Heart left ventricle (tissue), 16 donors: ENCODE results near the gene TSPAN33. TPM values are rescaled to one million over a fixed set of nuclear protein-coding genes. Genes with fewer than 3 reads are reported as not detected.

Experiments used
- ATAC-seq, 4 donors: fragments of 200-7000 bp; cut with Tn5 transposase; one replicate each; pipeline ENCODE4 v1.9.1; 2020 to 2022; ENCODE audit warnings: moderate library complexity in 4 of 4, mild to moderate bottlenecking in 3 of 4, moderate number of reproducible peaks in 1 of 4
- DNase-seq, 5 donors: peaks; one replicate each; pipeline ENCODE4 v3.0.0-alpha.2; 2020
- H3K27ac ChIP-seq, 12 donors: fragments of 200-600 bp; sonication (generic) in 4 of 12; one replicate each; pipeline versions ENCODE4 v1.5.0 to v1.8.0; 2016 to 2022; ENCODE audit warnings: mild to moderate bottlenecking in 2 of 12
- H3K27me3 ChIP-seq, 9 donors: fragments of 200-600 bp; sonication (generic) in 2 of 9; one replicate each; pipeline versions ENCODE4 v1.5.1 to v1.8.0; 2016 to 2022; ENCODE audit warnings: mild to moderate bottlenecking in 3 of 9
- H3K36me3 ChIP-seq, 9 donors: fragments of 200-600 bp; sonication (generic) in 2 of 9; one replicate each; pipeline versions ENCODE4 v1.5.0 to v1.8.0; 2018 to 2022; ENCODE audit warnings: mild to moderate bottlenecking in 2 of 9
- H3K4me1 ChIP-seq, 12 donors: fragments of 200-600 bp; sonication (generic) in 4 of 12; one replicate each; pipeline versions ENCODE4 v1.5.0 to v1.8.0; 2016 to 2022; ENCODE audit warnings: mild to moderate bottlenecking in 3 of 12
- H3K4me3 ChIP-seq, 12 donors: fragments of 200-600 bp; sonication (generic) in 4 of 12; one replicate each; pipeline versions ENCODE4 v1.5.0 to v1.8.0; 2017 to 2022; ENCODE audit warnings: mild to moderate bottlenecking in 9 of 12, moderate library complexity in 4 of 12
- H3K9me3 ChIP-seq, 12 donors: fragments of 200-600 bp; sonication (generic) in 4 of 12; one replicate each; pipeline versions ENCODE4 v1.5.0 to v1.8.0; 2016 to 2022; ENCODE audit warnings: mild to moderate bottlenecking in 1 of 12
- CTCF ChIP-seq, 12 donors: fragments of 200-600 bp; sonication (generic) in 4 of 12; IDR thresholded peaks; one replicate each; pipeline versions ENCODE4 v1.5.0 to v1.8.0; 2018 to 2022; ENCODE audit warnings: antibody characterized with exemption in 12 of 12, mild to moderate bottlenecking in 5 of 12
- POLR2A ChIP-seq, 2 donors: fragments of 450-650 bp; IDR thresholded peaks; one replicate each; pipeline ENCODE4 v1.6.1; 2017; ENCODE audit warnings: antibody characterized with exemption in 2 of 2, mild to moderate bottlenecking in 2 of 2, moderate library complexity in 2 of 2
- WGBS, 4 donors: extraction: QIAGEN DNeasy Blood & Tissue Kit in 2 of 4; methylation state at CpG; one replicate each; pipeline versions ENCODE4 v1.1.5 to v1.1.7; 2013 to 2018; 5-methylcytosine and 5-hydroxymethylcytosine counted together
- intact Hi-C, 10 donors: fragments of 100-400 bp; cut with DNase I; formaldehyde crosslinking; loops; one replicate each; pipeline versions ENCODE4 v1.11.1 to v1.14.2; 2022
- polyA plus RNA-seq, 2 donors: library from polyadenylated mRNA; stranded (reverse); fragments of 200-250 nt; gene quantifications; one replicate each; pipeline ENCODE4 v1.2.3, GENCODE V29; 2013
- total RNA-seq, 9 donors: library from RNA; depleted of rRNA in 2 of 9; stranded (reverse); fragments of >200 nt in 2 of 9; fragmentation: NEBNext Ultra II Directional in 3 of 9; extraction: Animal tissue kit (Norgen Biotek cat#: 25700) in 3 of 9; gene quantifications; one replicate each; pipeline versions ENCODE4 v1.1.0 to v1.2.4, GENCODE V29; 2016 to 2023
- donor health status: ischemic (EF 13 %, LVEDD 7.1; RV severe dilation, severe dysfunction).
- donor health status: healthy with polysubstance abuse.
- donor health status: DM: no; HTN: yes; CAD: no.
- donor health status: DM: no; HTN: no; CAD: no.
- donor health status: ischemic (EF 25% LVEDD 6.9; RV normal size, moderate dysfunction).
- donor health status: ischemic (EF 25% LVEDD 5.7; RV mildly dilated, moderate dysfunction).
- donor health status: healthy.
- donor health status: DM: yes; HTN: yes; CAD: no.
- donor health status: ischemic (EF 35%, LVEDD 5.7; RV mildly dilated, moderate dysfunction).
- donor health status: nonischemic (EF 11% LVEDD 7.7; RV severe dilation, severe dysfunction).
- donor health status: DM: yes; HTN: yes; CAD: no.
- donor health status: PGD.
- donor health status: ischemic (EF 29% LVEDD 5.4; RV normal size, mild dysfunction).
- donor health status: nonischemic (EF 23%, LVEDD 6.1; RV moderate dilation, normal function).

TSPAN33 gene
- total and polyA plus RNA-seq, 11 donors: 3.0 to 21.5 (median 8.8) TPM

DNA sequence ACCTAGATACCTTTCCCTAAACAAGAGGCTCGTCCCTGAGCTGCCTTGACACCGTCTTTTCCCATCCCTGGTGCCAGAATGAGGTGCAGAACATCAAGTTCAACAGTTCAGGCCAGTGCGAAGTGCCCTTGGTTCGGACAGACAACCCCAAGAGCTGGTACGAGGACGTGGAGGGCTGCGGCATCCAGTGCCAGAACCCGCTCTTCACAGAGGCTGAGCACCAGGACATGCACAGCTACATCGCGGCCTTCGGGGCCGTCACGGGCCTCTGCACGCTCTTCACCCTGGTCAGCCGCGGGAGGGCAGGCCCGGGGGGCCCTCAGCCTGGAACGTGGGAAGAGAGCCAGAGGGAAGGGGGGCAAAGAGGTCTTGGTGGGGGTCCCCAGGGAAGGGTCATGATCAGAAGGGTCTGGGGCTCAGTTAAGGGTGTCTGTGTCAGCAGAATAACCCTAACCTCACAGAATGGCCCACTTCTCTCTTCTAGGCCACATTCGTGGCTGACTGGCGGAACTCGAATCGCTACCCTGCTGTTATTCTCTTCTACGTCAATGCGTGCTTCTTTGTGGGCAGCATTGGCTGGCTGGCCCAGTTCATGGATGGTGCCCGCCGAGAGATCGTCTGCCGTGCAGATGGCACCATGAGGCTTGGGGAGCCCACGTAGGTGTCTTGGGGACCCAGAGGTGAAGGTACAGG is 60.8 kb downstream of the TSPAN33 start:
- Histone ChIP-seq H3K27me3 (no peaks in the 10 kb centered on the region), H3K9me3 (no peaks in the 10 kb centered on the region), H3K27ac (no peak overlapping the region), H3K4me3 (no peak overlapping the region), H3K4me1 (no peaks in the 10 kb centered on the region), H3K36me3 (peaks cover 0 to 26% (median 4%) of the 10 kb centered on the region in 9 donors)
- intact Hi-C loops: loop anchor here in 1 of 10 donors (5.0 kb wide), 1 partner anchor 43 kb away; no protein-coding TSS in a partner anchor
- TF ChIP-seq CTCF (IDR thresholded peaks at IDR 0.05) (no peak), POLR2A (IDR thresholded peaks at IDR 0.05) (no peak)
- DNase-seq: no peak
- ATAC-seq: no peak
- WGBS, 4 donors: 88 to 92% (median 91%) methylated on average over 25 to 29 of the region's 29 CpGs

DNA sequence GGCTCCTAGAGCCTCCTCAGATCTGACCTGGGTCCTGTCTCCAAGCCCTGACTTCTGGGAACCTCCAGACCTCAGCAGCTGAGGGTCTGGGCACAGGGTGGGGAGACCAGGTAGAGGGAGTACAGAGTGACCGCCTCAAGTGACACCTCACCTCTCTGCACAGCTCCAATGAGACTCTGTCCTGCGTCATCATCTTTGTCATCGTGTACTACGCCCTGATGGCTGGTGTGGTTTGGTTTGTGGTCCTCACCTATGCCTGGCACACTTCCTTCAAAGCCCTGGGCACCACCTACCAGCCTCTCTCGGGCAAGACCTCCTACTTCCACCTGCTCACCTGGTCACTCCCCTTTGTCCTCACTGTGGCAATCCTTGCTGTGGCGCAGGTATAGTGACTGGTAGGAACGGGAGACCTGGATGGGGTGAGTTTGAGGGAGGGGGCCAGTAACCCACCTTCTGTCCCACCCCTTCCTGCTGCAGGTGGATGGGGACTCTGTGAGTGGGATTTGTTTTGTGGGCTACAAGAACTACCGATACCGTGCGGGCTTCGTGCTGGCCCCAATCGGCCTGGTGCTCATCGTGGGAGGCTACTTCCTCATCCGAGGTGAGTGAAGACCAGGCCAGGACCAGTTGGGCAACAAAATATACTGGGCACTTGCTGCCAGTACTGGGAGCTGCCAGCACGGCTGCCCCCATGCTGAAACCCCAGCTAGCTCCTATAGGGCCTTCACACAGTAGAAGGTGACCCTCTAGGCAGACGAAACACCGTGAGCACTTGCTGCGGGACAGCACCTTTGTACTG is 61.7 kb downstream of the TSPAN33 start:
- intact Hi-C loops: loop anchor here in 1 of 10 donors (5.0 kb wide), 1 partner anchor 44 kb away; no protein-coding TSS in a partner anchor
- no peak for DNase-seq
- no peak for TF ChIP-seq CTCF (IDR thresholded peaks at IDR 0.05)
- no peak for TF ChIP-seq POLR2A (IDR thresholded peaks at IDR 0.05)
- Histone ChIP-seq H3K4me1 (peaks cover 0 to 4% (median 0%) of the 10 kb centered on the region in 12 donors), H3K9me3 (no peaks in the 10 kb centered on the region), H3K27me3 (no peaks in the 10 kb centered on the region), H3K27ac (no peak overlapping the region), H3K36me3 (peaks cover 0 to 29% (median 4%) of the 10 kb centered on the region in 9 donors), H3K4me3 (no peak overlapping the region)
- ATAC-seq: no peak
- WGBS, 4 donors: 92 to 95% (median 94%) methylated on average over 15 to 18 of the region's 18 CpGs

DNA sequence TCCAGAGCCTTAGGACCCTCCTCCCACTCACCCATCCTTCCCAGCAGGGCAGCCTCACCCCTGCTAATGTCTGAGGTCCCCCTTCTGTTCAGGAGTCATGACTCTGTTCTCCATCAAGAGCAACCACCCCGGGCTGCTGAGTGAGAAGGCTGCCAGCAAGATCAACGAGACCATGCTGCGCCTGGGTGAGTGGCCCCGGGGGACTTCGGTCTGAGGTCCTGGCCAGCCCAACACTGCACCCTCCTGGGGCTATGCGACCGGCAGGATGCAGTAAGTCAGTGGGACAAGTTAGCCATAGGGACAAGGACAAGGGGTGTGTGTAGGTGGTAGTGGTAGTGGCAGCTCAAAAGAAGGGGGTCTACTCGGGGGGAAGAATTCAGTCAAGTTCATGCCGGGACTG is 64.2 kb downstream of the TSPAN33 start:
- TF ChIP-seq CTCF (IDR thresholded peaks at IDR 0.05) (no peak), POLR2A (IDR thresholded peaks at IDR 0.05) (no peak)
- no peak overlapping the region for H3K4me3 ChIP-seq
- DNase-seq (no peak), ATAC-seq (no peak)
- WGBS, 4 donors: 68 to 81% (median 72%) methylated on average over 4 to 9 of the region's 9 CpGs
- H3K4me1 ChIP-seq: peaks cover 0 to 4% (median 0%) of the 10 kb centered on the region in 12 donors
- no peaks in the 10 kb centered on the region for H3K9me3 ChIP-seq
- intact Hi-C loops: loop anchor here in 2 of 10 donors (2.0 to 5.0 kb wide), 2 partner anchors 44 to 46 kb away; no protein-coding TSS in a partner anchor
- H3K27me3 ChIP-seq: no peaks in the 10 kb centered on the region
- peaks cover 0 to 41% (median 4%) of the 10 kb centered on the region in 9 donors for H3K36me3 ChIP-seq
- no peak overlapping the region for H3K27ac ChIP-seq
